HG02870 (cell line): ENCODE measurements around the gene C5.

Source experiments
- ATAC-seq: cut with Tn5 transposase; IDR thresholded peaks from one replicate; pipeline ENCODE4 v1.9.1; 2021; ENCODE audit warnings: mild to moderate bottlenecking, moderate library complexity; ENCODE audit not compliant: unreplicated experiment

Gene C5

DNA sequence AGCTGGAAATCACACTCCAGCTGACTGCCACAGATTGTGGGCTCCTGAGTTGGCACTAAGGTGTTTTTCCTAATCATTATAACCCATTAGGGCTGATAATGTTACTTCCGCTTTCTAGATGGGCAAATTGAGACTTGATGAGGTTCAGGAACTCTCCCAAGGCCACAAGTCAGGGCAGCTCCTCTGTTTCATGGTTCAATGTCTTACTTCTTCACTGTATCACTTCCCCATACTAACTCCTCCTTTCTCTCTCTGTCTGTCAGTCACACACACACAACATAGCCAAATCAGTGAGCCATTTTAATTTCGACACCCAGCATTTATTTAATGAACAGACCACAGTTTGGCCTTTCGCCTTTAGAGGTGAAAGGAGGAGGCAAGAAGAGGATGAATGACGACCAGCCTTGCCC, 105.6 kb downstream of the C5 start:
- ATAC-seq: peak; percentile 97

- no peak for ATAC-seq
Observed at GRCh38 chr9:120942186-120943001, 107.7 kb downstream of the C5 start.

DNA sequence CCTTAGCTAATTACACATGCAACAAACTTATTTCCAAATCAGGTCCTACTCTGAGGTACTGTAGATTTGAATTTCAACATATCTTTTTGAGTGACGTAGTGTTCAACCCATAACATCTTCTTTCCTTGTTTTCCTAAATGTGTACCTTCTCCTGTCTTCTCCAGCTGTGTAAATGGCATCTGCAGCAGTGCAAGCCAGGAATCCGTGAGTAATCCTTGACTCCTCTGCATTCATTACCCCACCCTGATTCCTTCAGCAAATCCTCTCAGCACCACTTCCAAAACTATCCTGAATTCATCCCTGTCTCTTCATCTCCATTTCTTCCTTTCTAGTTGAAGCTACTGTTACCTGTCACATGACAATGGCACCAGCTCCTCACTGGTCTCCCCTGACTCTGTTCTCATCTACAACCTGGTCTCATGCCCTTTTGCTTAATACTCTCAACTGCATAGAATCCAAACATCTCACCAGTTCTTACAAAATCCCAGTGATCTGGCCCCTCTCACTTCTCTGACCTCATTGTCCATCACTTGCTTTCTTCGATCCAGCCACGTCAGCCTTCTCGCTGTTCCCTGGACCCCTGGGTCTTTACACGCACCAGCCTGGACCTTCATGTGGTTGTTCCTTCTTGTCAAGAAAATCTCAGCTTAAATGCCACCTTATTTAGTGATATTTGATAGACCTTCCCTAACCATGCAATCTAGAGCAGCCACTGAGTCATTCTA, 108.9 kb downstream of the C5 start:
- no peak for ATAC-seq

DNA sequence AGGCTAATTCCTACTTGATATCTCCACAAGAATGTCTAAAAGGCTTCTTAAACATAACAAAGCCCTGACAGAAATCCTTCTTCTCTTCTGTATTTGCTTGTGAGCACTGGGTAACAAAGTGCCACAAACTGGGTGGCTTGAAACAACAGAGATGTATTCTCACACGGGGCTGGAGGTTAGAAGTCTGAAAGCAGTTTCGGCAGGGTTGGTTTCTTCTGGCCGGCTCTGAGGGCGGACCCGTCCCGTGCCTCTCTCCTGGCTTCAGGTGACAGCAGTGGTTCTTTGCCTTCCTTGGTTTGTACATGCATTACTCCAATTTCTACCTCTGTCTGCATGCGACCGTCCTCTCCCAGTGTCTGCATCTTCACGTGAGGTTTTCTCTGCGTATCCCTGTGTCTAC, 109.5 kb downstream of the C5 start:
- ATAC-seq: no peak

DNA sequence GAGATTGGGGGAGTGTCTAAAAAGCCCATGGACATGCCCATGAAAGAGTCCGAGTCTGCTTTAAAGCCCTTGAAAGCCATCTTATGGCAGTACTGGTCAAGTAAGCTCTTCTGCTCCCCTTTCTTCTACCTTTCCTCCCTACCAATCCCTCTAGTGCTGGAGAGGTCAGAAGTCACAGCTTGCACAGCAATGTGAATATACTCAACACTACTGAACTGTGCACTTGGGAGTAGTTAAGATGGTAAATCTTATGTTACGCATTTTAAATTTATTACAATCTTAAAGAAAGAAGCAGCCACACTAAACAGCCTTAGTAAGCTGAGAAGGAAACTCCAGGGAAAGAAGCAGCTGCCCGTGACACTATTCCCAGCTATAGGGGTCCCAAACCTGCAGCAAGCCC, 111.2 kb downstream of the C5 start:
- no peak for ATAC-seq

GRCh38 chr9:120937596-120937995, 112.5 kb downstream of the C5 start:
- ATAC-seq: no peak

DNA sequence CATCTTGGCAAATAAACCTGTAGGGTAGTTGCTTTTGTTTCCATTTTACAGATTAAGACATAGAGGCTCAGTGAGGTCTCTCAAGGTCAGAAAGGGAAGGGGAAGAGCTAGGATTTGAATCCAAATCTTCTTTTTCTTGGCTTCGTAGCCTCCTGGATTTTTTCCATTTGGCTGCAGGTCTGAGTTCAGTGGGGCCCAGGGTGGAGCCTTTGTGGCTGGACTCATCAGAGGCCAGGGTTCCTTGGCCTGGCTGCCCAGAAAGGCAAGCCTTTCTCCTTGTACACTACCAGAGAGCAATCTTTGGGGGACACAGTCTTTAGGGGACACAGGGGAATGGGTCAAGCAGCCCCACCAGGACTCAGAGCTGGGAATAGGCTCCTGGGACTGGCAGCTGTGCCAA, 112.9 kb downstream of the C5 start:
- ATAC-seq: no peak

GRCh38 chr9:120936764-120937122, 113.3 kb downstream of the C5 start:
- ATAC-seq: no peak

GRCh38 chr9:120936011-120936763, 113.9 kb downstream of the C5 start:
- ATAC-seq: peak; percentile 37

- ATAC-seq: no peak
Observed at GRCh38 chr9:120935383-120935857, 114.7 kb downstream of the C5 start.

DNA sequence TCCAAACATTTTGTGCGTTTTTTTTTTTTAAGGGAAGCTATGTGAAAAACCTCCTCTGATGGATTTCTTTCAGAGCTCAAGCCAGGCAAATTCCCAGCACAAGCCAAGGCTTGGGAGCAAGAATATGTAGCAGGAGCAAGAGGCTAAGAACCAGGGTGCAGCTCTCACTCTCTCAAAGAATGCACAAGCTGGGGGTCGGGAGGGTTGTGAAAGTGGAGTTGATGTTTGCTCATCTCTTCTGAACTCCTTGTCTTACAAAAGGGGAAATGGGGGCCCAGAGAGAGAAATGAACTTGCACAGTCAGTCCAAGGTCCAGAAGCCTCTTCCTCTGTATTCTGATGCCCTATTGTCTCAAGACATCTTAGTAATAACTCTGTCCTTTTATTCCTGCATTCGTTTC, 115.8 kb downstream of the C5 start:
- ATAC-seq: no peak

GRCh38 chr9:120933310-120934055, 116.6 kb downstream of the C5 start:
- no peak for ATAC-seq

DNA sequence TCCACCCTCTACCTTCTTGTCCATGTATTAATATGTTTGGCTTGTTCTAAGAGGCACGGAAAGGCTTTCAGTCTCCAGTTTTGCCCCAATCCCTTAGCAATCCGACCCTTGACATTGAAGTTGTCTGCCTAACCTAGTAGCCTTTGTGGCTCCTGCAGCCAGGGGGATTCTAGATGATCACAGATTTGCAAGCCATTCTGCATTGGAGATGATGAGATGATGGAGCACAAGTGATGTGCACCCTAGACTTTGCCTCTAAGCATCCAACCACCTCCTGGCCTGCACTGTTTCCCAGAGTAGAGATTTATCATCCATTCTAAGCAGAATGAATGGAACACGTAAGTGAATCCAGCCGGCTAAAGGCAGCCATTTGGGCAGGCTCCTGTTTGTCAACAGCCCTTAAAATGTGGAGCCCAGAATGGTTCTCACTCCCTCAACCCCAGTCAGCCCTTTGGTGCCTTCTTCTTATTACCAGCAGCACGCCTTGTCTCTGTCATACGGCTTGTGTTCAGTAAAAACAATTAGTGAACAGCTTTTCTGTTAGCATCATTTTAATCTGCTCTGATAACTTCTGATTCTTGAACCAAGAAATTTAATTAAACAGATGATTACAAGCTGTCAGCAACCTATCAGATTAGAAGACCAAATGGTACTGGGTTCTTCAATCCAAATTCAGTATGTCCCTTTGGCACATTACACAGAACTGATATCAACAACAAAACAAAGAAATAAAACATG, 117.8 kb downstream of the C5 start:
- ATAC-seq: no peak

GRCh38 chr9:120931231-120932085, 118.6 kb downstream of the C5 start:
- peak; percentile 47 for ATAC-seq

GRCh38 chr9:120929229-120929791, 120.8 kb downstream of the C5 start:
- ATAC-seq: no peak

DNA sequence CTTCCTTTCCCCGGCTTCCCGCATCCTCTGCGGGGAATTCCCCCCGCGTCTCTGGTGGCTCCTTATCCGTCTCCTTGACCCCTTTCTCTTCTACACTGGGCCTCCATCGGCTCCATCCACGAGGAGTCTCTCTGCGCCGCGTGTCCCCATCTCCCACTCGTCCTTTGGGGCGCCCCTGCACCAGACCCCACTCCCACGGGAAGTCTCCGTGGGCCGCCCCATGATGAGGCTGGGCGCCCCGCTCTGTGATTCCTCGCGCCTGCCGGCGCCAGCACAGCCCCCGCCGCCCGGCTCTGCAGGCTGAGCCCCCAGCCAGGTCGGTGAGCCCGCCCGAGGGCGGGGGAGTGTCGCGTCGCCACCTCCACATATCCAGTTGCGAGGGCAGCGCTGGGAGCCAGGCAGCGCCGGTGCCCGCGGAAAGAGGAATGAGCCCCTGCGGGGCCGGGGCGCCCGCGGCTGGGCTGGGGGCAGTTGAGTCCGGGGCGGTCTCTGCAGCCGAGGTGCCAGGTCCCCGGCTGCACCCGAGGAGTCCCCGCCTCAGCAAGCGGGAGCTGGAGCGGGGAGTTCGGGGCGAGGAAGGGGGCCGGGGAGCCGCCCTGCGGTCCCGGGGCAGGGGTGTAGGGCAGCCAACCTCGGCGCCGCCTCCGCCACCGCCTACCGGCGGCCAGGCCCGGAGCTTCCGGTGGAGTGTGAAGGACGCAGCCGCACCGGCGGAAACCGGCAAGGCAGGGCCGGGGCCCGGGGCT, 121.4 kb downstream of the C5 start:
- peak; percentile 25 for ATAC-seq

- no peak for ATAC-seq
Observed at GRCh38 chr9:120928015-120928482, 122.0 kb downstream of the C5 start.
